CD14-positive monocyte (primary cell): ENCODE data around the gene PRAMEF8. TPM values are rescaled to one million over a fixed set of nuclear protein-coding genes. Genes with fewer than 3 reads are reported as not detected.
"Not testable (repeated sequence)": the region's sequence is repeated elsewhere in the genome, so short reads cannot be mapped to it uniquely, and the experiment has no call there.

Experiments used
- DNase-seq, 3 donors: peaks; one replicate each; pipeline ENCODE4 v3.0.0-alpha.2; 2011 to 2022
- H2AFZ ChIP-seq: 2 replicates; pipeline ENCODE4 v1.6.0; 2012; ENCODE audit warnings: mild to moderate bottlenecking, low read depth, low read length, inconsistent platforms; ENCODE audit not compliant: insufficient read depth, poor library complexity, severe bottlenecking
- H3K27ac ChIP-seq, 2 donors: 1 replicate in 1 of 2; 2 replicates in 1 of 2; pipeline ENCODE4 v1.5.1; 2012 to 2013; ENCODE audit warnings: low read length in 2 of 2, control low read depth in 1 of 2, inconsistent platforms in 1 of 2, low read depth in 1 of 2, mild to moderate bottlenecking in 1 of 2
- H3K27me3 ChIP-seq, 2 donors: one replicate each; pipeline versions ENCODE4 v1.6.0 to v1.6.1; 2011 to 2013; ENCODE audit warnings: low read length in 2 of 2; ENCODE audit not compliant: control insufficient read depth in 2 of 2, insufficient read depth in 2 of 2
- H3K36me3 ChIP-seq, 2 donors: replicated peaks in 1 of 2; 1 replicate in 1 of 2; 2 replicates in 1 of 2; pipeline versions ENCODE4 v1.5.1 to v1.6.1; 2012 to 2013; ENCODE audit warnings: low read length in 2 of 2, control low read depth in 1 of 2, inconsistent platforms in 1 of 2, mild to moderate bottlenecking in 1 of 2; ENCODE audit not compliant: insufficient read depth in 2 of 2, control insufficient read depth in 1 of 2
- H3K4me1 ChIP-seq, 2 donors: 1 replicate in 1 of 2; 2 replicates in 1 of 2; pipeline versions ENCODE4 v1.5.1 to v1.6.1; 2012 to 2013; ENCODE audit warnings: low read length in 2 of 2, control low read depth in 1 of 2, inconsistent platforms in 1 of 2, mild to moderate bottlenecking in 1 of 2, moderate library complexity in 1 of 2; ENCODE audit not compliant: insufficient read depth in 2 of 2, control insufficient read depth in 1 of 2
- H3K4me2 ChIP-seq: replicated peaks from 2 replicates; pipeline ENCODE3; 2012; ENCODE audit warnings: low read length, moderate library complexity, mild to moderate bottlenecking; ENCODE audit not compliant: poor library complexity, severe bottlenecking; ENCODE audit errors: extremely low read depth
- H3K4me3 ChIP-seq, 3 experiments: fragments of 200-600 bp in 1 of 3; sonication (generic) in 1 of 3; replicated peaks in 1 of 3; 1 replicate in 2 of 3; 2 replicates in 1 of 3; pipeline ENCODE4 v1.5.1; 2011 to 2013; ENCODE audit warnings: low read length in 3 of 3, mild to moderate bottlenecking in 3 of 3, control low read depth in 2 of 3, low read depth in 2 of 3, inconsistent platforms in 1 of 3, moderate library complexity in 1 of 3
- H3K79me2 ChIP-seq: 2 replicates; pipeline ENCODE4 v1.6.0; 2012; ENCODE audit warnings: mild to moderate bottlenecking, control low read depth, inconsistent platforms, low read length, moderate library complexity; ENCODE audit not compliant: insufficient read depth
- H3K9ac ChIP-seq: 2 replicates; pipeline ENCODE4 v1.6.0; 2017; ENCODE audit warnings: low read length, mild to moderate bottlenecking; ENCODE audit not compliant: insufficient read depth, poor library complexity, severe bottlenecking
- H3K9me3 ChIP-seq, 2 donors: replicated peaks in 1 of 2; 1 replicate in 1 of 2; 2 replicates in 1 of 2; pipeline versions ENCODE4 v1.5.1 to v1.6.1; 2012 to 2013; ENCODE audit warnings: low read length in 2 of 2, control low read depth in 1 of 2; ENCODE audit not compliant: control insufficient read depth in 1 of 2, insufficient read depth in 1 of 2
- H4K20me1 ChIP-seq: 2 replicates; pipeline ENCODE4 v1.6.0; 2012; ENCODE audit warnings: mild to moderate bottlenecking, low read length, control low read depth, moderate library complexity; ENCODE audit not compliant: insufficient read depth
- H3K27ac Mint-ChIP-seq, 7 donors: one replicate each; pipeline ENCODE4 v1.8.0; 2020; ENCODE audit warnings: mild to moderate bottlenecking in 7 of 7, mixed read lengths in 7 of 7, moderate library complexity in 6 of 7, inconsistent platforms in 2 of 7
- H3K27me3 Mint-ChIP-seq, 3 donors: one replicate each; pipeline ENCODE4 v1.8.0; 2021 to 2022; ENCODE audit warnings: low read depth in 3 of 3, mild to moderate bottlenecking in 3 of 3, mixed read lengths in 3 of 3, moderate library complexity in 3 of 3, inconsistent platforms in 1 of 3
- H3K36me3 Mint-ChIP-seq, 2 donors: one replicate each; pipeline ENCODE4 v1.8.0; 2020; ENCODE audit warnings: mixed read lengths in 2 of 2, inconsistent platforms in 1 of 2, mild to moderate bottlenecking in 1 of 2
- H3K4me1 Mint-ChIP-seq: one replicate; pipeline ENCODE4 v1.8.0; 2020; ENCODE audit warnings: mild to moderate bottlenecking, mixed read lengths
- H3K4me3 Mint-ChIP-seq, 2 donors: one replicate each; pipeline ENCODE4 v1.8.0; 2020; ENCODE audit warnings: mild to moderate bottlenecking in 2 of 2, mixed read lengths in 2 of 2, moderate library complexity in 1 of 2
- H3K9me3 Mint-ChIP-seq, 7 donors: one replicate each; pipeline ENCODE4 v1.8.0; 2020 to 2022; ENCODE audit warnings: mixed read lengths in 7 of 7, mild to moderate bottlenecking in 6 of 7, moderate library complexity in 6 of 7, inconsistent platforms in 2 of 7
- WGBS: methylation state at CpG from one replicate; pipeline ENCODE4 v1.1.5; 2013; ENCODE audit warnings: missing lambda C conversion rate; ENCODE audit not compliant: insufficient coverage; 5-methylcytosine and 5-hydroxymethylcytosine counted together
- intact Hi-C, 2 donors: fragments of 100-400 bp; cut with micrococcal nuclease; formaldehyde crosslinking; loops; one replicate each; pipeline versions ENCODE4 v1.15.0 to v1.15.1; 2023
- polyA plus RNA-seq, 3 donors: library from polyadenylated mRNA; depleted of rRNA in 1 of 3; unstranded in 2 of 3; stranded (reverse) in 1 of 3; fragments of 300-500 nt in 2 of 3; fragments of >200 nt in 1 of 3; fragmentation: Illumina TruSeq in 2 of 3; gene quantifications; 1 replicate in 2 of 3; 2 replicates in 1 of 3; pipeline ENCODE4 v1.2.3, GENCODE V29; 2012 to 2021

PRAMEF8 gene
- polyA plus RNA-seq, 3 donors = not detected

DNA sequence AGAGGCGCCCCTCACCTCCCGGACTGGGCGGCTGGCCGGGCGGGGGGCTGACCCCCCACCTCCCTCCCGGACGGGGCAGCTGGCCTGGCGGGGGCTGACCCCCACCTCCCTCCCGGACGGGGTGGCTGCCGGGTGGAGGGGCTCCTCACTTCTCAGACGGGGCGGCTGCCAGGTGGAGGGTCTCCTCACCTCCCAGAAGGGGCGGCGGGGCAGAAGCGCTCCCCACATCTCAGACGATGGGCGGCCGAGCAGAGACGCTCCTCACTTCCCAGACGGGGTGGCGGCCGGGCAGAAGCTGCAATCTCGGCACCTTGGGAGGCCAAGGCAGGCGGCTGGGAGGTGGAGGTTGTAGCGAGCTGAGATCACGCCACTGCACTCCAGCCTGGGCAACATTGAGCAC lies 13.8 kb upstream of the PRAMEF8 start:
- H3K4me1 Mint-ChIP-seq, H3K27ac ChIP-seq, H3K27ac Mint-ChIP-seq, H2AFZ ChIP-seq, H3K4me1 ChIP-seq, H3K27me3 ChIP-seq, DNase-seq, H3K27me3 Mint-ChIP-seq, intact Hi-C loops, H3K4me3 Mint-ChIP-seq, H3K9me3 ChIP-seq, H3K4me3 ChIP-seq, H3K79me2 ChIP-seq, H3K36me3 Mint-ChIP-seq, H3K9ac ChIP-seq, H4K20me1 ChIP-seq, H3K4me2 ChIP-seq, H3K36me3 ChIP-seq, H3K9me3 Mint-ChIP-seq: not testable (repeated sequence)
- WGBS = no CpG with 5 or more reads among the region's 27 CpGs

GRCh38 chr1:13297216-13297931 lies 12.4 kb upstream of the PRAMEF8 start:
- WGBS = no CpG with 5 or more reads among the region's 5 CpGs
- intact Hi-C loops = not testable (repeated sequence)

GRCh38 chr1:13289030-13289429 lies 4.1 kb upstream of the PRAMEF8 start:
- H3K27ac Mint-ChIP-seq, H3K9ac ChIP-seq, H3K36me3 Mint-ChIP-seq, H3K9me3 ChIP-seq, H3K27ac ChIP-seq, H3K9me3 Mint-ChIP-seq, H3K4me1 ChIP-seq, H3K27me3 ChIP-seq, H3K79me2 ChIP-seq, H3K36me3 ChIP-seq, H3K4me2 ChIP-seq, H4K20me1 ChIP-seq, H3K4me3 Mint-ChIP-seq, DNase-seq, H3K27me3 Mint-ChIP-seq, intact Hi-C loops, H2AFZ ChIP-seq, H3K4me3 ChIP-seq, H3K4me1 Mint-ChIP-seq: not testable (repeated sequence)
- WGBS = no CpG with 5 or more reads among the region's 3 CpGs

More at GRCh38 chr1:13297216-13297931, 12.4 kb upstream of the PRAMEF8 start:
- H3K4me3 ChIP-seq, H3K4me1 ChIP-seq, H3K4me1 Mint-ChIP-seq, H3K36me3 Mint-ChIP-seq, H3K9me3 ChIP-seq, H3K4me2 ChIP-seq, H3K27me3 Mint-ChIP-seq, H3K9me3 Mint-ChIP-seq, H3K9ac ChIP-seq, H3K27me3 ChIP-seq, DNase-seq, H4K20me1 ChIP-seq, H2AFZ ChIP-seq, H3K4me3 Mint-ChIP-seq, H3K79me2 ChIP-seq, H3K36me3 ChIP-seq, H3K27ac Mint-ChIP-seq, H3K27ac ChIP-seq: not testable (repeated sequence)

- no CpG with 5 or more reads among the region's 3 CpGs for WGBS
- H3K27ac Mint-ChIP-seq = peak overlapping the region in 1 of 7 donors; percentile 69
- H3K36me3 Mint-ChIP-seq, H3K4me3 ChIP-seq, H3K27ac ChIP-seq, intact Hi-C loops, H3K36me3 ChIP-seq, H2AFZ ChIP-seq, H3K79me2 ChIP-seq, H4K20me1 ChIP-seq, H3K4me2 ChIP-seq, H3K4me1 Mint-ChIP-seq, H3K9me3 Mint-ChIP-seq, H3K4me1 ChIP-seq, DNase-seq, H3K9me3 ChIP-seq, H3K27me3 ChIP-seq, H3K27me3 Mint-ChIP-seq, H3K9ac ChIP-seq, H3K4me3 Mint-ChIP-seq: not testable (repeated sequence)
Observed at GRCh38 chr1:13279617-13280016, 5.3 kb downstream of the PRAMEF8 start.
